Measurements from ENCODE around the gene MTFP1. TPM values are rescaled to one million over a fixed set of nuclear protein-coding genes. Genes with fewer than 3 reads are reported as not detected.
"Not testable (repeated sequence)": the region's sequence is repeated elsewhere in the genome, so short reads cannot be mapped to it uniquely, and the experiment has no call there.

MTFP1 gene
- total RNA-seq, 1 donor from 2014 or later: 21.1 TPM

DNA sequence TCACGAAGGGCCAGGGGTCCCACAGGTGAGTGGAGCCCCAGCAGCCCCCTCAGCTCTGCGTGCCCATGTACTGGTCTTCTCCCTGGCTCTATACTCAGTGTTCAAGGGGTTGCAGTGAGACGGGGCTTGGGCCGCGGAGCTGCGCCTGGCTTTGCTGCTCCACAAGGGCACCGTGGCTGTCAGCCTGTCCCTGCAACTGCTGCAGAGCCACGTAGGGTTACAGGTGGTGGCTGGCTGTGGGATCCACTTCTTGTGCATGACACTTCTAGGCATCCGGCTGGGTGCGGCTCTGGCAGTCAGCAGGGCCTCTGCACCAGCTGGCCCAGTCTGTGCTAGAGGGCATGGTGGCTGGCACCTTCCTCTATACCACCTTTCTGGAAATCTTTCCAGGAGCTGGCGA lies 14.3 kb downstream of the MTFP1 start:
- no peaks in the 10 kb centered on the region for H3K27me3 ChIP-seq
- H3K4me1 ChIP-seq: no peaks in the 10 kb centered on the region
- no peaks in the 10 kb centered on the region for H3K9me3 ChIP-seq
- no peak for DNase-seq (ENCODE audit: extremely low spot score in 2 of 2)
- no peak overlapping the region for H3K4me3 ChIP-seq
- intact Hi-C loops (cut with DNase I): no loop called here
- TF ChIP-seq, protein P1, sequence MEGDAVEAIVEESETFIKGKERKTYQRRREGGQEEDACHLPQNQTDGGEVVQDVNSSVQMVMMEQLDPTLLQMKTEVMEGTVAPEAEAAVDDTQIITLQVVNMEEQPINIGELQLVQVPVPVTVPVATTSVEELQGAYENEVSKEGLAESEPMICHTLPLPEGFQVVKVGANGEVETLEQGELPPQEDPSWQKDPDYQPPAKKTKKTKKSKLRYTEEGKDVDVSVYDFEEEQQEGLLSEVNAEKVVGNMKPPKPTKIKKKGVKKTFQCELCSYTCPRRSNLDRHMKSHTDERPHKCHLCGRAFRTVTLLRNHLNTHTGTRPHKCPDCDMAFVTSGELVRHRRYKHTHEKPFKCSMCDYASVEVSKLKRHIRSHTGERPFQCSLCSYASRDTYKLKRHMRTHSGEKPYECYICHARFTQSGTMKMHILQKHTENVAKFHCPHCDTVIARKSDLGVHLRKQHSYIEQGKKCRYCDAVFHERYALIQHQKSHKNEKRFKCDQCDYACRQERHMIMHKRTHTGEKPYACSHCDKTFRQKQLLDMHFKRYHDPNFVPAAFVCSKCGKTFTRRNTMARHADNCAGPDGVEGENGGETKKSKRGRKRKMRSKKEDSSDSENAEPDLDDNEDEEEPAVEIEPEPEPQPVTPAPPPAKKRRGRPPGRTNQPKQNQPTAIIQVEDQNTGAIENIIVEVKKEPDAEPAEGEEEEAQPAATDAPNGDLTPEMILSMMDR (IDR thresholded peaks at IDR 0.05): no peak
- TF ChIP-seq POLR2A (IDR thresholded peaks at IDR 0.05): no peak
- no peak for TF ChIP-seq POLR2AphosphoS5 (IDR thresholded peaks at IDR 0.05; ENCODE audit: insufficient read depth in 1 of 2, low read depth in 1 of 2)
- H3K36me3 ChIP-seq: no peaks in the 10 kb centered on the region
- H3K27ac ChIP-seq: no peak overlapping the region

DNA sequence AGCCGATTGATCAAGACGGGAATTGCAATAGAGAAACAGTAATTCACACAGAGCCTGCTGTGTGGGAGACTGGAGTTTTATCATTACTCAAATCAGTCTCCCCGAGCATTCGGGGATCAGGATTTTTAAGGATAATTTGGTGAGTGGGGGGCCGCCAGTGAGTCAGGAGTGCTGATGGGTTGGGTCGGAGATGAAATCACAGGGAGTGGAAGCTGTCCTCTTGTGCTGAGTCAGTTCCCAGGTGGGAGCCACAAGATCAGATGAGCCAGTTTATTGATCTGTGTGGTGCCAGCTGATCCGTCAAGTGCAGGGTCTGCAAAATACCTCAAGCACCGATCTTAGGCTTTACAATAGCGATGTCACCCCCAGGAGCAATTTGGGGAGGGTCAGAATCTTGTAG lies 15.5 kb downstream of the MTFP1 start:
- no peak overlapping the region for H3K27ac ChIP-seq
- no peaks in the 10 kb centered on the region for H3K36me3 ChIP-seq
- H3K9me3 ChIP-seq: no peaks in the 10 kb centered on the region
- DNase-seq (ENCODE audit: extremely low spot score in 2 of 2): no peak
- H3K27me3 ChIP-seq: no peaks in the 10 kb centered on the region
- intact Hi-C loops (cut with DNase I): no loop called here
- H3K4me3 ChIP-seq: no peak overlapping the region
- TF ChIP-seq POLR2A (IDR thresholded peaks at IDR 0.05) (no peak), POLR2AphosphoS5 (IDR thresholded peaks at IDR 0.05; ENCODE audit: insufficient read depth in 1 of 2, low read depth in 1 of 2) (no peak)
- TF ChIP-seq, protein P1 (IDR thresholded peaks at IDR 0.05): no peak
- no peaks in the 10 kb centered on the region for H3K4me1 ChIP-seq

DNA sequence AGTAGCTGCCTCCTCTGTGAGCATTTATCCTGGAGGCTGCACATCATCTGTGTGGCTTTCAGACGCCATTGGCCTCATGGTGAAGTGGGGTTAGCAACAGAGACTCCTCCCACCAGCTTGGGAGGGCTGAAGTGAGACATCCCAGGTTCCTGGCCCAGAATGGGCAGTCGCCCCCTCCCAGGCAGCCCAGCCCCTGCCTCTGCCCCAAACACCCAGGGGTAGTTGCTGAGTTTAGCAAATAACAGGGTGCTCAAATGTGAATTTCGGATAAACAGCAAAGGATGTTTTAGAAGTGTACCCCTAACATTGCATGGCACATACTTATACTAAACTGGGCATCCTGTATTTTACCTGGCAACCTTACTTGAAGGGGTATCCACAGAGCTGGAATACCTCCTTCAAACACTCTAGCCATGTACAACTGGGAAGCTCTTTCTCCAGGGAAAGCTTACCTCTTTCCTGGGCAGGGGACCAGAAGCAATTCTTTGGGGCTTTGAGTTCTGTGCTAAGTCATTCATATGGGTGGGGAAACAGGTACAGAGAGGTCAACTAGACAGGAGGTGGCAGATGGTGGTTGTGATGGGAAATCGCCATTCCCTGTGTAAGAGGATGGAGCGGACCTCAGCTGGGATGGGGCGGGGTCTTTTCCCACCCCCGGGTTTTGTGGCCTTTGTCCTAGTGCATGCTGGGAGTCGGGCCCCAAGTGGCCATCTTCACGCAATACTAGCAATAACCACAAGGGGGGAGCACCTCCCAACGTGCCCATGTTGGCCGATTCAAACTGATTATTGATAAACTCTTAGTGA lies 19.3 kb downstream of the MTFP1 start:
- Histone ChIP-seq H3K4me1 (no peaks in the 10 kb centered on the region), H3K36me3 (no peaks in the 10 kb centered on the region), H3K9me3 (no peaks in the 10 kb centered on the region), H3K27me3 (no peaks in the 10 kb centered on the region), H3K4me3 (no peak overlapping the region), H3K27ac (no peak overlapping the region)
- TF ChIP-seq POLR2AphosphoS5 (IDR thresholded peaks at IDR 0.05; ENCODE audit: insufficient read depth in 1 of 2, low read depth in 1 of 2): no peak
- TF ChIP-seq, protein P1 (IDR thresholded peaks at IDR 0.05): peak in 1 of 3 experiments; percentile 51
- intact Hi-C loops (cut with DNase I): no loop called here
- no peak for DNase-seq (ENCODE audit: extremely low spot score in 2 of 2)

DNA sequence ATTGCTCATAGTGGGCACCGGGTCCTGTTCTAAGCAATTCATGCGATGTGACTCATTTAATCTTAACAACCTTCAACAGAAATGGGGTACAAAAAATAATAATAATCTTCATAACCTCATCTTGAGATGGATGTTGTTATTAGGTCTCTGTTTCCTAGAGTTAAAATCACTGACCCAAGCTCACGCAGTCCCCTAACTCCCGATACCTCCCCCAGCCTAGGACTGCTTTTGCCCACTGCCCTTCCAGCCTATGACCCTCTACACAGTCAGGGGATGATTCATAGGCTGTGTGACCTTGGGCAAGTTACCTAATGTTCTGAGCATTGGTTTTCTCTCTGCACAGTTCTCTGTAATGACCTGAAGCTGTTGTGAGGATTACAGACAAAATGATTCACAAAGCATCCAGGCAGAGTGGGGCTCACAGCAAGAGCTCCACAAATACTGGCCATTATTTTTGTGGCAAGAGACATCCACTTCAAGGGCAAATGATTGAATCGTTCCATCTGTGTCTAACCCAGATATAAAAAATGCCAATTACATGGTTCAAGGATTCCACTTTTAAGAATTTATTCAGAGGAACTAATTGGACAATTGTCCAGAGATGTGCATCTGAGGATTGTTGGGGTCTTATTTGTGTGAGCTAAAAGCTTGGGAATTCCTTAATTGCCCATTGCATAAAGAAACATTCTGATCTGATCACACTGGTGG lies 20.0 kb downstream of the MTFP1 start:
- H3K36me3 ChIP-seq: no peaks in the 10 kb centered on the region
- no peaks in the 10 kb centered on the region for H3K27me3 ChIP-seq
- no peak overlapping the region for H3K4me3 ChIP-seq
- H3K9me3 ChIP-seq: no peaks in the 10 kb centered on the region
- no peak overlapping the region for H3K27ac ChIP-seq
- DNase-seq (ENCODE audit: extremely low spot score in 2 of 2): no peak
- no peaks in the 10 kb centered on the region for H3K4me1 ChIP-seq
- TF ChIP-seq, protein P1 (IDR thresholded peaks at IDR 0.05): no peak
- TF ChIP-seq POLR2AphosphoS5 (IDR thresholded peaks at IDR 0.05; ENCODE audit: insufficient read depth in 1 of 2, low read depth in 1 of 2) (no peak), POLR2A (IDR thresholded peaks at IDR 0.05) (no peak)
- intact Hi-C loops (cut with DNase I): no loop called here

DNA sequence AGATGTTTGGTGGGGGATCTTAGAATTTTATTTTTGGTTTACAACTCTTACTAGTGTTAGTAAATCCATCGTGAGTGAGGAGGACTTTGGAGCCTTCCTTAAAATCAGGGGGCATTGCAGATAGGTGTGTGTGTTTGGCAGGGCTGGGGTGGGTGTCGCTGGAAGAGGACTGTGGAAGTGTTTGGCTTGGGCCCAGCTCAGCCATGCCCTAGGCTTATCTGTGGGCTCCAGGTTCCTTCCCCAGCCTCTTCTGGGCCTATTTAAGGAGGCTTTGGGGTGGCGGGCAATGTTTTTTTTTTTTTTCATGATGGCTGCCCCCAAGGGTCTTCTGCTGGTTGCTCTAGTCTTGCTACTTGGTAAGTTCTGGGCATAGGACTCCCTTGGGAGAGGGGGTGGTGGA lies 22.1 kb downstream of the MTFP1 start:
- DNase-seq (ENCODE audit: extremely low spot score in 2 of 2): no peak
- H3K36me3 ChIP-seq: no peaks in the 10 kb centered on the region
- H3K4me3 ChIP-seq: no peak overlapping the region
- no peaks in the 10 kb centered on the region for H3K4me1 ChIP-seq
- TF ChIP-seq POLR2AphosphoS5 (IDR thresholded peaks at IDR 0.05; ENCODE audit: insufficient read depth in 1 of 2, low read depth in 1 of 2) (no peak), POLR2A (IDR thresholded peaks at IDR 0.05) (no peak)
- TF ChIP-seq, protein P1 (IDR thresholded peaks at IDR 0.05): no peak
- H3K27me3 ChIP-seq: no peaks in the 10 kb centered on the region
- no peak overlapping the region for H3K27ac ChIP-seq
- intact Hi-C loops (cut with DNase I): no loop called here
- no peaks in the 10 kb centered on the region for H3K9me3 ChIP-seq

- DNase-seq (ENCODE audit: extremely low spot score in 2 of 2); H3K27ac ChIP-seq; intact Hi-C loops (cut with DNase I); H3K27me3 ChIP-seq; H3K4me1 ChIP-seq; H3K36me3 ChIP-seq; H3K4me3 ChIP-seq; H3K9me3 ChIP-seq: not testable (repeated sequence)
Measured at GRCh38 chr22:30451488-30451887, 25.9 kb downstream of the MTFP1 start.
